ENCODE results near the gene MBLAC2. TPM values are rescaled to one million over a fixed set of nuclear protein-coding genes. Genes with fewer than 3 reads are reported as not detected.

Gene MBLAC2
- polyA plus RNA-seq, 1 donor from 2014 or later, result 13.8 TPM

DNA sequence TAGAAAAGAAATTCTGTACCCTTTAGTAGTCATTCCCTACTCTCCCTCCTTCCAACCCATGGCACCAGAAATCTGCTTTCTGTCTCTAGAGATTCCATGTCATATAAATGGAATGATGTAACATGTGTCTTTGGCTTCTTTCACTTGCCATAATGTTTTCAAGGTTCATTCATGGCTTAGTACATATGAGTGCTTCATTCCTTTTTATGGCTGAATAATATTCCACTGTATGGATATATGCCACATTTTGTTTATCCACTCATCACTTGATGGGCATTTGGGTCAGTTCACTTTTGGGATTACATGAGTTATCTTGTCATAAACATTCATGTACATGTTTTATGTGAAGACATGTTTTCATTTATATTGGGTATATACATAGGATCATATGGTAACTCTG, 19.5 kb upstream of the MBLAC2 start:
- H3K9ac ChIP-seq (ENCODE audit: low read length), result no peak overlapping the region
- no peaks in the 10 kb centered on the region for H3K9me2 ChIP-seq (ENCODE audit: insufficient read depth, low read length)
- TF ChIP-seq RAD21 (conservative IDR thresholded peaks at IDR 0.05), result no peak
- H3K79me2 ChIP-seq (replicated peaks; ENCODE audit: insufficient read depth, low read length), result no peaks in the 10 kb centered on the region
- no peak overlapping the region for H3K4me2 ChIP-seq (ENCODE audit: low read length)
- H3K36me3 ChIP-seq (ENCODE audit: insufficient read depth, low read length), result no peaks in the 10 kb centered on the region
- H2AFZ ChIP-seq (ENCODE audit: low read depth, low read length), result no peak overlapping the region
- no peak overlapping the region for H3K27ac ChIP-seq (ENCODE audit: low read length)
- no peaks in the 10 kb centered on the region for H4K20me1 ChIP-seq (ENCODE audit: insufficient read depth)
- H3K9me3 ChIP-seq (ENCODE audit: low read length), result no peaks in the 10 kb centered on the region
- H3F3A ChIP-seq (ENCODE audit: insufficient read depth, low read length, poor library complexity, severe bottlenecking), result no peaks in the 10 kb centered on the region
- no peaks in the 10 kb centered on the region for H3K27me3 ChIP-seq (ENCODE audit: insufficient read depth, low read depth, low read length)
- no peak overlapping the region for H3K4me3 ChIP-seq (ENCODE audit: low read length)

DNA sequence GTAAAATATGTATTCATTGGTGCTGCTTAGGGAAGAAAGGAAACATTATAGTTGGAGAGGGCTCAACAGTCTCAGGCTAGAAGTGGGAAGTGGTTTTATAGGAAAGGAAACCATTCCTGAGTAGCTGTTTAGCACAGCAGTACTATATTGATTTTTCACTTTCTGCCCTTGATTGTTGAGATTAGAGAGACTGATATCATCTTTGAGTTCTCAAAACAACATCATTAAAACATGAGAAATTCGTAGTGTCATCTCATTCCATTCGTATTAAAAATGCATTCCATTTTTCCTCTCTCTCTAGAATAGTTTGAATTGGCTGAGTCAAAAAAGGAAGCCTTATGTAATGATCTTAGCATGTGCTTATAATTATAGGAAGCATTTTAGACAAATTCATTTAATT, 14.2 kb upstream of the MBLAC2 start:
- Histone ChIP-seq H3K4me3 (ENCODE audit: low read length) (no peak overlapping the region), H3K9me3 (ENCODE audit: low read length) (no peaks in the 10 kb centered on the region), H3K4me2 (ENCODE audit: low read length) (no peak overlapping the region), H4K20me1 (ENCODE audit: insufficient read depth) (no peaks in the 10 kb centered on the region), H3F3A (ENCODE audit: insufficient read depth, low read length, poor library complexity, severe bottlenecking) (no peaks in the 10 kb centered on the region), H3K79me2 (replicated peaks; ENCODE audit: insufficient read depth, low read length) (no peaks in the 10 kb centered on the region), H3K9me2 (ENCODE audit: insufficient read depth, low read length) (no peaks in the 10 kb centered on the region), H3K27ac (ENCODE audit: low read length) (no peak overlapping the region), H2AFZ (ENCODE audit: low read depth, low read length) (no peak overlapping the region), H3K27me3 (ENCODE audit: insufficient read depth, low read depth, low read length) (no peaks in the 10 kb centered on the region), H3K9ac (ENCODE audit: low read length) (no peak overlapping the region), H3K36me3 (ENCODE audit: insufficient read depth, low read length) (no peaks in the 10 kb centered on the region)
- TF ChIP-seq EZH2 (IDR thresholded peaks at IDR 0.05; ENCODE audit: borderline replicate concordance, insufficient read depth, low read length, poor library complexity, severe bottlenecking) (no peak), EP300 (conservative IDR thresholded peaks at IDR 0.05; ENCODE audit: poor library complexity, severe bottlenecking) (no peak), REST (IDR thresholded peaks at IDR 0.05; ENCODE audit: borderline replicate concordance) (no peak), MXI1 (conservative IDR thresholded peaks at IDR 0.05; ENCODE audit: poor library complexity, severe bottlenecking) (no peak), SMC3 (conservative IDR thresholded peaks at IDR 0.05; ENCODE audit: poor library complexity) (no peak), POLR2AphosphoS5 (IDR thresholded peaks at IDR 0.05) (no peak), RAD21 (conservative IDR thresholded peaks at IDR 0.05) (no peak), TAF1 (IDR thresholded peaks at IDR 0.05; ENCODE audit: low read depth) (no peak)
- TF ChIP-seq, protein P1, sequence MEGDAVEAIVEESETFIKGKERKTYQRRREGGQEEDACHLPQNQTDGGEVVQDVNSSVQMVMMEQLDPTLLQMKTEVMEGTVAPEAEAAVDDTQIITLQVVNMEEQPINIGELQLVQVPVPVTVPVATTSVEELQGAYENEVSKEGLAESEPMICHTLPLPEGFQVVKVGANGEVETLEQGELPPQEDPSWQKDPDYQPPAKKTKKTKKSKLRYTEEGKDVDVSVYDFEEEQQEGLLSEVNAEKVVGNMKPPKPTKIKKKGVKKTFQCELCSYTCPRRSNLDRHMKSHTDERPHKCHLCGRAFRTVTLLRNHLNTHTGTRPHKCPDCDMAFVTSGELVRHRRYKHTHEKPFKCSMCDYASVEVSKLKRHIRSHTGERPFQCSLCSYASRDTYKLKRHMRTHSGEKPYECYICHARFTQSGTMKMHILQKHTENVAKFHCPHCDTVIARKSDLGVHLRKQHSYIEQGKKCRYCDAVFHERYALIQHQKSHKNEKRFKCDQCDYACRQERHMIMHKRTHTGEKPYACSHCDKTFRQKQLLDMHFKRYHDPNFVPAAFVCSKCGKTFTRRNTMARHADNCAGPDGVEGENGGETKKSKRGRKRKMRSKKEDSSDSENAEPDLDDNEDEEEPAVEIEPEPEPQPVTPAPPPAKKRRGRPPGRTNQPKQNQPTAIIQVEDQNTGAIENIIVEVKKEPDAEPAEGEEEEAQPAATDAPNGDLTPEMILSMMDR (IDR thresholded peaks at IDR 0.05; ENCODE audit: poor library complexity, severe bottlenecking), result no peak

DNA sequence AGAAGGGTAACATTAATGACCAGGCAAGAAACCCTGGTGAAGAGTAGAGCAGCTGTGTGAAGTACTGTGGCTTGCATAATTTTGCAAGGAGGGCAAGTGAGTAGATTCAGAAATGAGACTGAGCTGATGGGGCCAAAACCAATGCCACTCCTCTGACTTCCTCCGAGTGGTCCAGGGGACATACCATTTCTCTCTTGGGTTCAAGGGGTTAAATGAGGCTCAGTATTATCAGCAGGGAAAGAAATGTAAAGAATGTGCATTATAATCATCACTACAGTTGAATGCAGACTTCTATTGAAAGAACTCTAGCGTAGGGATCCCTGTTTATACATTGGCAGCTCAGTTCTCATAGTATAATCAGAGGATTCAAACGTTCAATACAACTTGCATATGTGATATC, 10.0 kb upstream of the MBLAC2 start:
- no peaks in the 10 kb centered on the region for H3K79me2 ChIP-seq (replicated peaks; ENCODE audit: insufficient read depth, low read length)
- no peak for TF ChIP-seq TAF1 (IDR thresholded peaks at IDR 0.05; ENCODE audit: low read depth)
- no peak for TF ChIP-seq MXI1 (conservative IDR thresholded peaks at IDR 0.05; ENCODE audit: poor library complexity, severe bottlenecking)
- TF ChIP-seq EP300 (conservative IDR thresholded peaks at IDR 0.05; ENCODE audit: poor library complexity, severe bottlenecking), result no peak
- TF ChIP-seq, protein P1 (IDR thresholded peaks at IDR 0.05; ENCODE audit: poor library complexity, severe bottlenecking), result no peak
- TF ChIP-seq POLR2AphosphoS5 (IDR thresholded peaks at IDR 0.05), result no peak
- TF ChIP-seq EZH2 (IDR thresholded peaks at IDR 0.05; ENCODE audit: borderline replicate concordance, insufficient read depth, low read length, poor library complexity, severe bottlenecking), result no peak
- TF ChIP-seq SMC3 (conservative IDR thresholded peaks at IDR 0.05; ENCODE audit: poor library complexity), result no peak
- no peak for TF ChIP-seq REST (IDR thresholded peaks at IDR 0.05; ENCODE audit: borderline replicate concordance)
- TF ChIP-seq RAD21 (conservative IDR thresholded peaks at IDR 0.05), result no peak
- H3K36me3 ChIP-seq (ENCODE audit: insufficient read depth, low read length), result no peaks in the 10 kb centered on the region
- H3K4me2 ChIP-seq (ENCODE audit: low read length), result no peak overlapping the region
- no peak overlapping the region for H2AFZ ChIP-seq (ENCODE audit: low read depth, low read length)
- H3K9me3 ChIP-seq (ENCODE audit: low read length), result no peaks in the 10 kb centered on the region
- no peak overlapping the region for H3K27ac ChIP-seq (ENCODE audit: low read length)
- H3F3A ChIP-seq (ENCODE audit: insufficient read depth, low read length, poor library complexity, severe bottlenecking), result no peaks in the 10 kb centered on the region
- no peak overlapping the region for H3K4me3 ChIP-seq (ENCODE audit: low read length)
- no peaks in the 10 kb centered on the region for H3K9me2 ChIP-seq (ENCODE audit: insufficient read depth, low read length)
- H3K27me3 ChIP-seq (ENCODE audit: insufficient read depth, low read depth, low read length), result no peaks in the 10 kb centered on the region
- no peaks in the 10 kb centered on the region for H4K20me1 ChIP-seq (ENCODE audit: insufficient read depth)
- no peak overlapping the region for H3K9ac ChIP-seq (ENCODE audit: low read length)

All from neural cell (in vitro differentiated cells).